Stimulated activated CD8-positive, alpha-beta memory T cell treated with anti-CD3 and anti-CD28 coated beads, Interleukin-7, amount 100 ng/mL, for 48 hours (primary cell): ENCODE measurements around the gene FYN.

ENCODE experiments used
- DNase-seq, 2 donors: peaks; one replicate each; pipeline ENCODE4 v3.0.0-alpha.2; 2020; ENCODE audit warnings: low read depth in 1 of 2; ENCODE audit errors: extremely low read depth in 1 of 2

The FYN gene

DNA sequence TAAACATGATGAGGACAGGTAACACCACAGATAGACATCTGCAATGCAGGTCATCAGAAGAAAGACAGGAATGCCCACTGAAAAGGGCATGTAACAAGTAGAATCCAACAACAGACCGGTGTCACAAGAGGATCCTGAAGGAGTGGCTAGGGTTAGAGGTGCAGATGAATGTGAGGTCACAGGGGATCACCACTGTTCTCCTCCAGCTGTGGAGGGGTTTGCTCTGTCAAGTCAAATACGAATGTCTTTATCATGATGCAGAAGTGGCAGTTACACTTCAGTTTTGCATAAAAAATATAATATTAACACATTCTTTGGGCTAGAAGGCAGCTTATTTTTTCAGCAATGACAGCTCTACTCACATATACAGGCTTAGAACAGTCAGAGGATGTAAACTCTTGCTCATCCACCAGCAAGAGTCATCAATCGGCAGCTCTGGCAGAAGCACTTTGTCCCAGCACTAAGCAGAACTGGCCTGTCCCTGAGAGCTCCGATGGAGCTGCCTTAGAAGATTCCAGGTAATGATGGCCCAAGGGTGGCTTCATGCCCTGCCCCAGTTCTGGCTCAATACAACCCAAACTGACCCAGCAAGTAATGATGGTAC lies 137.1 kb downstream of the FYN start:
- no peak for DNase-seq

DNA sequence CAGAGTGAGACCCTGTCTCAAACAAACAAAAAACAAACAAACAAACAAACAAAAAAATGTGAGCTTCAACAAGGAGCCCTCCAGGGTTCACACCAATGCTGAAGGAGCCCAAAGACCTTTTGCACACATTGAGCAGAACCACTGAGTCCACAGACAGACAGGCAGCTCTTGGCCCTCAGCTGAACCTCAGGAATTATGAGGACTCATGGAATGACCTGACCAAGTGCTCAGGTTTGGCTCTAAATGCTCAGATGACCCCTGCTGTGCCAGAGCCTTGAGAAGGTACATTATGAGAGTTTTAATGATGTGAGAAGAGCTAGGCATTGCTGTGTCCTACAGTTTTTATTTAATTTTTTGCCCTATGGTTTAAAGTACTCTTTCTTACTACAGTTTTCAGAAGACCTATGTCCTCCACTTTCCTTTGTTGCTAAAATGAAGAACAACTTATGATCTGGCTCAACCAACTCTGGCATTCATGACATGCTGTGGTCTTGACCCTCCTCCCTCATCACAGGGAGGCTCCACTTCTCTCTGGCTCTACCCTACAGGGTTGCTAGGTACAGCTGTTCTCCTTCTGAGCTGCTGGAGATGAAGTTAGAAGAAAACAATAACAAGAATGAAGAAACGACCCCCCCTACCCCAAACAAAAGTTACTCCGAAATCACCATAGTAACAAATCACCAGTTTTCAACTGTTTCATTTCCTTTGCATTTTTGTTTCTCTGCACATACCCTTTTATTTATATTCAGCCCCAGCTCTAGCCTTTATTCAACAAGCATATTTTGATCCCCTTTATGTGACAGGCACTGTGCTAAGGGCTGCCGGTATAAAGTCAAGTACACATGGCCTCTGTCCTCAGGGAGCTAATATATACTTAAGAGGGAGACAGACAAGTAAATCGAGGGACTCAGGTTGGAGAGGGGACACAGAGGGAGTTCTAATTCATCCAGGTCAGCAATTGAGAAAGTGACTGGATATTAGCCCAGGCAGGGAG lies 138.9 kb downstream of the FYN start:
- DNase-seq = no peak

DNA sequence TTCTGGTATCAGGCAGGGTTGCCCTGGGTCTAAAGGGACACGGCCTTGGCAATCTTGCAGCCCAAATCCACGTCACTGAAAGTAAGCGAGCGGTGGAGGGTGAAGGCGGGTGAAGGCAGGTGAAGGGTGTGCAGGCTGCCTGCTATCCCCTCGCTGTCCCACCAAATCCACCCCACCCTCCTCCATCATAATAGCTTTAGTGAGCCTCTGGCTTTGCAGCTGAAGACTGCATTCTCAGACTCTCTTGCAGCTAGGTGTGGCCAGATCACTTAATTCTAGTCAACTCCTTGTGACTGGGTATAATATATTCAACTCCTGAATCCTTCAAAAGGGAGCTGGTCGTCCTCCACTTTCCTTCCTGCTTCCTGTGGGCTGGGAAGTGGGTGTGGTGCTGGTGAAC lies 140.9 kb downstream of the FYN start:
- no peak for DNase-seq

DNA sequence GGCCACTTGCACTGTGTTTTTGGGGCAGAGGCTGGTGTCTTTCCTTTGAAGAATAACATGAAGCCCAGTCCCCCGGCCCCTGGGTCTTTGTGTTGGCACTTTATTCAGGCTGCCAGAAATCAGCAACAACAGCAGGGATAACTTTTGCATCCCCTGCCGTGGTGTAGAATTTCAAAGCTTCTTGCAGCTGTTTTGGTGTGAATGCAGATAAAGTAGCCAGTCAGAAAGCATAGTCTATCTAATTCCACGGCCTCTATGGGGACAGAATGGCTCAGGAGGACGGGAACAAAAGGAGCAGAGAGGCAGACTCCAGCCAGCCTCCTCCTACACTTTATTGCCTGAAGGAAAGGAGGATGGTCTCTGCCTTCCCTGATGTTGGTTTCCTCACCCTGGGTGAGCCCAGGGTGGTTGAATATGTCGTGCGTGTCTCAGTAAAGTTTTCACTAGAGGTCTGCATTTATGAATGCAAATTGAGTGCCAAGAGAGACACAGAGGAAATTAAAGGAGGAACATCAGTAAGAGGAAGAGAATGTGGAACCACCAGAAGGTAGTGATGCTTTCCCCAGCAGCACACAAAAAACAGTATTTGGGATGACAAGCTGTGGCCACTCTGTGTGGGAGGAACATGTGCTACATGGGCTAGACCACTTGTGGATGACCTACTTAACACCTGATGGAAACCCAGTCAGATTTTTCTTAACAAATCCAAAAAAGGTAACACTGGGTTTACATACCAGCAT lies 141.6 kb downstream of the FYN start:
- DNase-seq = no peak

DNA sequence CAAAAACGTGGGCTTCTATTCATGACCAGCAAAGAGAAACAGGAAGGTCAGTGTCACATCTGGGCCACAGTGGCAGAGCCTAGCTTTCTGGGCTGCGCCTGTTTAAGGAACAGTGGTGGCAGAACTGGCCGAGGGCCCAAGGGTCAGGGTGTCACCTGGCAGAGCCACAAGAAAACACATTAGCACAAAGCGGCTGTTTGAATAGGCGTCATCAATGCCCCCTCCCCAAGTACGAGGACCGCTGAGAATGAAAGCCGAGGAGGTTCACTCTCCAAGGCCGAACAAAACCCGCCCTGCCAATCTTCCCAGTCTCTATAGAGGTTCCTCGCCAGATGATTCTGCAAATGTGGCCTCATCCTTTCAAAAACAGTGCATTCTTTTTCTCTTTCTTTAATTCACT lies 142.4 kb downstream of the FYN start:
- no peak for DNase-seq

DNA sequence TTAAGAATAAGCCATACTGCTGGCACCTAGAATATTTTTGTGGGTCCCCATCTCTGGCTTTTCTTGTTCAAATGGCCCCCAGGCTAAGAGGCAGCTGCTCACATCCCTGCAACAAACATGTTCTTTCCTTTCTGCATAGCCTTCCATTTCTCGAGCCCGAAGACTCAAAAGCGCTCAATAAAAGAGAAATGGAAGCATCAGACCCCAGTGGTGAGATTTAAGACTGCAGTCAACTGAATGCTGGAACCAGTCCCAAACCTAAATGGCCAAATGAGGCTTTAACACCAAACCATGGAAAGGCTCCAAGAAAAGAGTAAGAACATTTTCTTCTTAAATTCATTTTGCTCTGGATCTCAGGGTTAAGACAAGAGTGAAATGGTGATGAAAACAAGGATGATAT lies 145.4 kb downstream of the FYN start:
- no peak for DNase-seq

DNA sequence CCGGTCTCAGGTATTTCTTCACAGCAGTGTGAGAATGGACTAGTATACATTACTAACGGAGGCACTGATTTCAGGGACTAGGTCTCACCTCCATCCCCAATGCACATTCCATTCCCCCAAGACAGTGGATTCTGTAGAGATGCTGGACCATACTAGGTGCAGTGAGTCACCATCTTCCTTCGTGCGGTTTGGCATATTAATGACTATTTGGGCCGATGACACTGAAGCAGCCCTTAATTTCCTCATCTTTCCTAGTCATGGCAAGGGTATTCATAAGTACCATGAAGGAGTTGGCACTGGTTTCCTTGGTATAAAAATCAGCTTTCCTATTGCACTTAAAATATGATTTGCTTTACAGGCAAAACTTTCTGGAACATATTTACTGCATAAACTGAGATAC lies 146.2 kb downstream of the FYN start:
- DNase-seq = no peak

DNA sequence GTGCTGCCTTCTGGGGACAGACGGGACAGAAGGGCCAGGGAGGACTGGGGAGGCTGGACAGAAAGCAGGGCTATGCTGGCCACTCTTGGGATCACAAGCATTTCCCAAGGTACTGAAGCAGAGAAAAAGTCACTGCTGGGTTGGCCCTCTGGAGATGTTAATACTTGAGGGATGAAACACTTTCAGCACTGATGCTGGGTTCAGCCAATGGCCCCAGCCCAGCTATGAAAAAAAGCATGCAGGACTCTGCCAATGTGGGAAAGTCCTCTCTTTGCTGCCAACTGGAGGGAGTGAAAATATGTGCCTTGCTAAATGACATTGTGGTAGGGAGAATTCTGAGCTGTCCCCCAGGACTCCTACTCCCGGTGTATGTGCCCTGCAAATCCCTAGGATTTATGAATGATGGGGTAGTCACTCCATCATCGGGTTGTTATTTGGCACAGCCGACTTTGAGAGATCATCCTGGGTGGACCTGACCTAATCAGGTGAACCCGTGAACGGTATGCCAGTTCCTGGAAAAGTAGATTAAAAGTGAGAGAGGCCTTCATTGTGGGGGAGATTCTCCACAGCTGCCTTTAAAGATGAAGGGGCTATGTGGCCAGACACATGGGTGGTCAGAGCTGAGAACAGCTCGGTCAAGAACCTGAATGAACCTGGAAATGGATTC lies 147.7 kb downstream of the FYN start:
- no peak for DNase-seq

DNA sequence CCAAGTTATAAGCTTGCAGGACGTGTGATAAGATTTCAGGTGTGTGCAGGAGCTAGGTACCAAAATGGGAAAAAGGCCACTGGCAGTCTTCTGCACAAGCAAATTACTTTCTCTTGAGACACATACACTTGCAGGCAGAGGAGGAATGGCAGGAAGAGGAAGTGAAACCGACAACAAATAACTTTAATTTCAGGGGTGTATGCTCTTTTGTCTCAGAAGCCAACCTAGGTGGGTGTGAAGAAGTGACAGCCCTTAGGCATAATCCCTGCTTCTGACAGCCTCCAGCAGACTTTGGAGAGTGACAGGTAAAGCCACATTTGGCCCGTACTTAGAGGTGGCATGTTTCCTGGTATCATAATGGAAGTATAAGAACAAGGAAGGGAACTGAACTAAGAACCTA lies 148.7 kb downstream of the FYN start:
- DNase-seq = no peak

DNA sequence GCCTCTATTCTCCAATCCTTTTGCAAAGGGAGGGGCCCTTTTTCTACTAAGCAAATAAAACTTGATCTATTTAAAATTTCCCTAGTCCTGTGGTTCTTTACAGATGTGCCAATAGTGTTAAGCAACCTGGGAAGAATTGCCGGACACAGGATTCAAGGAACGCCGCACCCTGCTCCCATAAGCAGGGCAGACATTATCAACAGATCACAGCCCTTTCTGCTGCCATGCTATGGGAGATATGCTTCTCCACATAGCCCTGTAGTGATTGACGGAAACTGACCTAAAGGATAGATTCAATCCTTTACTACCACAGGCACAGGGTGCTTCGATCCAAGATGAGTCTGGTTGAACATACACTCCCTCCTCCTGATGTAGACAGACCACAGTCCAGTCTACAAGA lies 149.2 kb downstream of the FYN start:
- no peak for DNase-seq

DNA sequence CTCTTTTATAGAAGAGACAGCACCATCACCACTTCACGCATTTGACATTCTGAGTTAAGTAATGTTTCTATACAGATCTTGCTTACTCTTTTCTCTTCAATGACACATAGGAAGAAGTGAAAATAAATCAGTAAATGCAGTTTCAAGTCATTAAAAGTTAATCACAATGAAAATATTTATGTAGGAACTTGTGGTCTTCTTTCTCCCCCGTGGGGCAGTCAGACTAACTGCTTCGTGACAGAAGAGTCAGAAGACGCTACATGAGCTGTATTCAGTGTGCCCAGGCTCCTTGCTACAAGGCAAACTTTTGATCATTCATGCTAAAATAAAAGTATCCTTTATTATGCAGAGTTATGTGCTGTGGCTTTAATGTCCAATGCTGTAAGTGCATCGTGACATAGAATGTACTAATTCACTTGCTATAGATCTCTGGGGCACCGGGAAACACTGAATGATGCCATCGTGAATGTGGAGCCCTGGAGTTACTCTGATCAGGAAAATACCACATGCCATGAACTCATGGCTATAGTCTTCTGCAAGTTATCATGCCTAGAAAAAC lies 149.8 kb downstream of the FYN start:
- no peak for DNase-seq

DNA sequence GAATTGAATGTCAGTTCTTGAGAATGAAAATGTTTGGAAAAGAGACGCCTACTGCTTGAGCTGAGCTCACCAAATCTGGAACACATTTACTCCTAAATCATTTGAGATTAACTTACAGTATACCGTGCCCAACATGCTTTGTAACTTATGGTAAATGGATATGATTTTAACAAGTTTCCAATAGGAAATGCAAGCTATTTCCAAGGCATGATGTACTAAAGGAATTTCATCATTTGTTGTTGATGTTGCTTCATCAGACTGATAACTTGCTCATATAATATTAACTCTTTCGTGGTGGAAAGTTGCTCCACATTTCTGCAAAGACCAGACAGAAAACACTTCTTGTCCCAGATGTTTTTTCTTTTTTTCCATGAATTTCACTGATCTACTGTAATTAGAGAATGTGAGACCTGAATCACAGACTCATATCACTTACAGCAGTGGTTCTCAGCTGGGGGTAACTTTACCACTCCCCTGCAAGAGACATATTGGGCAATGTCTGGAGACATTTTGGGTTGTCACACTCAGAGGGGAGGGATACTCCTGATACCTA lies 151.0 kb downstream of the FYN start:
- DNase-seq = no peak

DNA sequence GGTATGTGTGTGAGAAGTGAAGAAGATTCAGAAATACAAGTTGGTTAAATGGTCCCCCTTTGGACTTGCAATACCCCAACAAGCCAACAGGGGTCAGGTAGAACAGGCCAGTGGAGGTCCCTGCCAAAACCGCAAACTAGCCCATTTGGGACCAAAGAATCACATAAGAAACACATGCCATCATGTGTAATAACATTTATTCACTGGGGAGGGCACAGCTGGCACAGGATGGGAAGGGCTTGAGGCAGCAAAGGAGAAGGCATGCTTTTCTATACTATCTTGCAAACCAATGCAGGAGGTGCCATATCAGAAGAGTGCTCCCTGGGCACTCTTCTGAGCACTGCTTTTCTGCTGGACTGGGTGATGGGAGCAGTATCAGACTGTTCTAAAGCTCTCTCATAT lies 151.5 kb downstream of the FYN start:
- no peak for DNase-seq

DNA sequence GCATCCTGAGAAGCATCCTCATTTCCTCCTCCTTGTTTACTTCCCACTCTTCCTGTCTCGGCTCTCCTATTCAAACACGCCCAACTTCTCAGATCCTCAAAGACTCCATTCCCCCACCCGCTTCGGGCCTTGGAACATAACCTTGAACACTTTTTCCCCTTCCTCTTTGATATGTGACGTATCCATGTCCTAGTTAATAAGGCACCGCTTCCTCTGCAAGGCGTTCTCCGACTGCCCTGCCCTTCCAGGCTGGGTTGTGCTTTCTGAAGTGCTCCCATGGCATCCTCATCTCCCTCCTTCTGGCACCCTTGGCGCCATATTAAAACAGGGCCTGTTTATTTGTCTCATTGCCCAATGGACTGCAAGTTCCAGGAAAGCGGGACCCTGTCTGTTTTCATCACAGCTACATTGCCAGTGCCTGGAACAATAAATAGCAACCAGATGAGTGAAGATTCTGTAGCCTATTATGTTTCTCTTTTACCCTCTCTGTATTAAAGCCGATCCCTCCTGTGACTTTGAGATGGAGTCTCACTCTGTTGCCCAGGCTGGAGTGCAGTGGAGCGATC lies 152.2 kb downstream of the FYN start:
- no peak for DNase-seq

DNA sequence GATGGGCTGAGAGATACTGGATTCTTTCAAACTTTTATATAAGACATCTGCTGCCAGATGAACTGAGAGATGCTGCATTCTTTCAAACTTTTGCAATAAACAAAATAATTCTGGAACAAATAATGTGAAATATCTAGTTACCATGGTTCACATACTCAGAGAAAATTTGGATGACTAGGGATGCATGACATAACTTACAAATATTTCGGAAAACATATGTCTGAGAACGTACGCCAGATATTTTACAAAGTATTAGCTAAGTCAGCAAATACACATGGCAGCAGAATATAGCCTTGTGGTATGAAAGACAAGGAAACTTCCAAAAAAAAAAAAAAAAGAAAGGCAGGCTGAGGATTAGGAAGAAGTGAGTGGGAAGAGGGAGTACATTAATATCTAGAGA lies 154.3 kb downstream of the FYN start:
- DNase-seq = no peak

DNA sequence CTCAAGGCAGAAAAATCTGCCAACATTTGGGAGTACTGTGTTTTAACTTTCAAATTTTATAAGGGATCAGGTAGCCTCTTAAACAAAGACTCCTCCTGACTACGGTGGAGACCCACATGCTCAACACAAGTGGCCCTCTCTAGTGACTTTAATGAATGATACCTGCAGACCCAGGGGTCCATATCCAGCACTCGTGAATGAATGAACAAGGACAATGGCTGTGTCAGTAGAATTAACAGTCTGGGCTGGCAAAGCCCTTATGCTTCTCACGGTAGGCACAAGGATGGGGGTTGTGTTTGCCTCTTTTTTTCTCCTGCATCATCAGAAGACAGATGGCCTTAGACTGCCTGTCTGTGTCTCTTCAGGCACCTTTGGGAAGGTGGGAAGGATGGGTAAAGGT lies 154.9 kb downstream of the FYN start:
- DNase-seq = no peak

DNA sequence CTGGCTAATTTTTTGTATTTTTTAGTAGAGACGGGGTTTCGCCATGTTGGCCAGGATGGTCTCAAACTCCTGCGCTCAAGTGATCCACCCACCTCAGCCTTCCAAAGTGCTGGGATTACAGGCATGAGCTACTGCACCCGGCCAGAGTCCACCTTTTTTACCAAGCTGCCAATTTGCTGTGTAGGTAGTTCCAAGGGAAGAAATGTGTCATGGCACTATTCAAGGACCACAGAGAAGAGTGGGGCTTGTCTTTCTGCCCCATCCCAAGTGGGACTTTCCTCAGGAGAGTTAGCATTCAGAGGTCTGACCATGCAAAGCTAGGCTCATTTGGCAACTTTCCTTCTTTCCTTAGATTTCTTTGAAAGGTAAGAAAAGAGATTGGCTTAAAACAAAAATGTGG lies 155.6 kb downstream of the FYN start:
- no peak for DNase-seq

DNA sequence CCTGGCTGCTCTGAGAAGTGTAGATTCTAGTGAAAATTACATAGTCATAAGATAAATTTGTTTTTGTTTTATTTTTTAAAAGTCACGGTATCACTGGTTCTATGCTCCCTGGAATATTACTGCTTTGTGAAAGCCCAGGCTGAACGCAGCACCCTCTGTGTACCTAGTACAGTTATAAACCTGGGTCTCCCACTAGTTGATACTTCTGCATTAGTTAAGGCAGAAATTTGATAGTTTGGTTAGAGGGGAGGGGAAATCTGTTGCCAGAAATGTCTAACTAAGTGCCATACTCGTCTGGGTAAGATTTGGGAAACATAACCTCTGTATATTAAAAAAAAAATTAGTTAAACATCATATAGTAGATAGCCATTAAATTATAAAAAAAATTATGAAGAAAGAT lies 156.9 kb downstream of the FYN start:
- no peak for DNase-seq

DNA sequence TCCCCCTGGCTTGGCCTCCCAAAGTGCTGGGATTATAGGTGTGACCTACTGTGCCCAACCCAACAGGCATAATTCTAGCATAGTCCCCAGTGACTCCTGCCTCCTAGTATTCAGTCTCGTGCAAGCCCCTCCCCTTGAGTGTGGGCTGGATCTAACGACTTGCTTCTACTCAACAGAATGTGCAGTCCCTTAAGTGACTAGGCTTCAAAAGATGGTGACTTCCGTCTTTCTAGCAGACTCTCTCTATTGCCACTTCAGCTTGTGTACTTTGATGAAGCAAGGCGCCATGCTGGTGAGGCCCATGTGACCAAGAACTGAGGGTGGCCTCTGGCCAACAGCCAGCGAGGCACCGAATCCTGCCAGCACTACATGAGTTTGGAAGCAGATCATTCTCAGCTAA lies 157.9 kb downstream of the FYN start:
- DNase-seq = no peak
